Fibroblast of lung (primary cell): ENCODE results near the gene GPR150.

ENCODE experiments used
- EZH2 ChIP-seq: IDR thresholded peaks from 2 replicates; pipeline ENCODE4 v1.5.1; 2012; ENCODE audit warnings: low read length, control low read depth, mild to moderate bottlenecking; ENCODE audit errors: missing control alignments
- TF ChIP-seq, protein P1 (sequence below), 2 donors: IDR thresholded peaks in 1 of 2; conservative IDR thresholded peaks in 1 of 2; 1 replicate in 1 of 2; 2 replicates in 1 of 2; pipeline ENCODE4 v1.5.1; 2011 to 2012; ENCODE audit warnings: low read length in 2 of 2, control low read depth in 1 of 2, inconsistent platforms in 1 of 2, low read depth in 1 of 2, mild to moderate bottlenecking in 1 of 2

DNA sequence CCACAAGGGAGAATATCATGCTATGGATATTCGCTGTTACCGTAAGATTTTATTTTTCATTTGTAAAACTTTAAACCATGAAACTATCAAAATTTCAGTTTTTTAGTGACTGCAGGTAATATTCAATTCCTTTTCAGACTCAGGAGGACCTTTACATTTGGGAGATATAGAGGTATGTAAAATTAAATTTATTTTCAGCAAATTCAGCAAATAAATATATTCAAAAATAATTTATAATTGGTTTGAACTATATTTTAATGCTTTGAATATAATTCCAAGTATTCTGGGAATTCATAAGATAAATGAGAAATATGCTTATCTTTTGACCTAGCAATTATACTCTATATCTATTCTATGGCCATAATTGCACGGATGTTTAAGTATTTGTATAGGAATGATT, 34.3 kb downstream of the GPR150 start:
- TF ChIP-seq, protein P1, sequence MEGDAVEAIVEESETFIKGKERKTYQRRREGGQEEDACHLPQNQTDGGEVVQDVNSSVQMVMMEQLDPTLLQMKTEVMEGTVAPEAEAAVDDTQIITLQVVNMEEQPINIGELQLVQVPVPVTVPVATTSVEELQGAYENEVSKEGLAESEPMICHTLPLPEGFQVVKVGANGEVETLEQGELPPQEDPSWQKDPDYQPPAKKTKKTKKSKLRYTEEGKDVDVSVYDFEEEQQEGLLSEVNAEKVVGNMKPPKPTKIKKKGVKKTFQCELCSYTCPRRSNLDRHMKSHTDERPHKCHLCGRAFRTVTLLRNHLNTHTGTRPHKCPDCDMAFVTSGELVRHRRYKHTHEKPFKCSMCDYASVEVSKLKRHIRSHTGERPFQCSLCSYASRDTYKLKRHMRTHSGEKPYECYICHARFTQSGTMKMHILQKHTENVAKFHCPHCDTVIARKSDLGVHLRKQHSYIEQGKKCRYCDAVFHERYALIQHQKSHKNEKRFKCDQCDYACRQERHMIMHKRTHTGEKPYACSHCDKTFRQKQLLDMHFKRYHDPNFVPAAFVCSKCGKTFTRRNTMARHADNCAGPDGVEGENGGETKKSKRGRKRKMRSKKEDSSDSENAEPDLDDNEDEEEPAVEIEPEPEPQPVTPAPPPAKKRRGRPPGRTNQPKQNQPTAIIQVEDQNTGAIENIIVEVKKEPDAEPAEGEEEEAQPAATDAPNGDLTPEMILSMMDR (conservative IDR thresholded peaks at IDR 0.05 in 1 of 2, IDR thresholded peaks at IDR 0.05 in 1 of 2; ENCODE audit: low read depth in 1 of 2, low read length in 2 of 2): no peak
- no peak for TF ChIP-seq EZH2
